GM19324 (cell line): ENCODE data around the gene KCNK3.

Source experiments
- ATAC-seq: cut with Tn5 transposase; IDR thresholded peaks from one replicate; pipeline ENCODE4 v1.9.1; 2021; ENCODE audit warnings: mild to moderate bottlenecking, moderate library complexity; ENCODE audit not compliant: unreplicated experiment, low FRiP score

Gene KCNK3

GRCh38 chr2:26724784-26725520 lies 32.4 kb downstream of the KCNK3 start:
- ATAC-seq: no peak

DNA sequence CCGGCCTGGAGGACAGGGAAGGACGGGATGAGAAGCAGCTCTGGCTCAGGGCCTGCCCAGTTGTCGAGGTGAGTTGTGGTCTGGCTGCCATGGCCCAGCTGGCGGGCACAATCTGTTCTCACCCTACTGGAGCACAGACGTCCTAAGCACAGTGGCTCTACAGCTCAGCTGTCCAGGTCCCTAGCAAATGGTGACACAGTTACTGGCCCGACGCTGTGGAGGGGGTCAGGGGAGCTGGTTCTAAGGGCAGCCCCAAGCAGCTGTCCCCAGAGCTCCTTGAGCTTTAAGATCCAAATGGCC lies 32.9 kb downstream of the KCNK3 start:
- ATAC-seq: no peak

- ATAC-seq: no peak
Observed at GRCh38 chr2:26726228-26726627, 33.7 kb downstream of the KCNK3 start.

DNA sequence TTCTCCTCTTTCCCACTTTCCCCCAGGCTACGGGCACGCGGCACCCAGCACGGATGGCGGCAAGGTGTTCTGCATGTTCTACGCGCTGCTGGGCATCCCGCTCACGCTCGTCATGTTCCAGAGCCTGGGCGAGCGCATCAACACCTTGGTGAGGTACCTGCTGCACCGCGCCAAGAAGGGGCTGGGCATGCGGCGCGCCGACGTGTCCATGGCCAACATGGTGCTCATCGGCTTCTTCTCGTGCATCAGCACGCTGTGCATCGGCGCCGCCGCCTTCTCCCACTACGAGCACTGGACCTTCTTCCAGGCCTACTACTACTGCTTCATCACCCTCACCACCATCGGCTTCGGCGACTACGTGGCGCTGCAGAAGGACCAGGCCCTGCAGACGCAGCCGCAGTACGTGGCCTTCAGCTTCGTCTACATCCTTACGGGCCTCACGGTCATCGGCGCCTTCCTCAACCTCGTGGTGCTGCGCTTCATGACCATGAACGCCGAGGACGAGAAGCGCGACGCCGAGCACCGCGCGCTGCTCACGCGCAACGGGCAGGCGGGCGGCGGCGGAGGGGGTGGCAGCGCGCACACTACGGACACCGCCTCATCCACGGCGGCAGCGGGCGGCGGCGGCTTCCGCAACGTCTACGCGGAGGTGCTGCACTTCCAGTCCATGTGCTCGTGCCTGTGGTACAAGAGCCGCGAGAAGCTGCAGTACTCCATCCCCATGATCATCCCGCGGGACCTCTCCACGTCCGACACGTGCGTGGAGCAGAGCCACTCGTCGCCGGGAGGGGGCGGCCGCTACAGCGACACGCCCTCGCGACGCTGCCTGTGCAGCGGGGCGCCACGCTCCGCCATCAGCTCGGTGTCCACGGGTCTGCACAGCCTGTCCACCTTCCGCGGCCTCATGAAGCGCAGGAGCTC lies 35.4 kb downstream of the KCNK3 start:
- ATAC-seq: no peak

DNA sequence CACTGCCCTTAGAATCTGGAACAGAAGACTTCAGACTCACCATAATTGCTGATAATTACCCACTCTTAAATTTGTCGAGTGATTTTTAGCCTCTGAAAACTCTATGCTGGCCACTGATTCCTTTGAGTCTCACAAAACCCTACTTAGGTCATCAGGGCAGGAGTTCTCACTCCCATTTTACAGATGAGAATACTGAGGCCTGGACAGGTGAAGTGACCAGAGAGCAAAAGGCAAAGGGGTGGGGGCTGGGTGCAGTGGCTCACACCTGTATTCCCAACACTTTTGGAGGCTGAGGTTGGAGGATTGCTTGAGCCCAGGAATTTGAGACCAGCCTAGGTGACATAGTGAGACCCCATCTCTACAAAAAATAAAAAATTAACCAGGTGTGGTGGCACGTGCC lies 36.8 kb downstream of the KCNK3 start:
- ATAC-seq: no peak

- no peak for ATAC-seq
Observed at GRCh38 chr2:26730549-26731344, 38.2 kb downstream of the KCNK3 start.

DNA sequence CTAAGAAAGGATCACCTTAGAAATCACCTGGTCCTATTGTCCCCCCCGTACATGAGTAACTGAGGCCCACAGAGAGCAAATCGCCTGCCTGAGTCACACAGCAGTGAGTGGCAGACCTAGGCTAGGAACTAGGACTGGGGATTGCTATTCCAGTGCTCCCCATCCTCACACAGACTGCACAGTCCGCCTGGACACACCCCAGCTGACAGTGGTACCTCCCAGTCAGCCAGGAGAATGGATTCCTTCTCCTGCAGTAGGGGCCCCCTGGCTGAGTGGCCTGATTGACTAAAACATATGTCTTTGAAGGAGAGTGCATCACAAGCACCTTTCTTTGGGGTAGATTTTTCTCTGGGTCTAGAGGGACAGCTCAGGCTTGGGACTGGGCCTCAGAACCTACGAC lies 39.2 kb downstream of the KCNK3 start:
- ATAC-seq: no peak

DNA sequence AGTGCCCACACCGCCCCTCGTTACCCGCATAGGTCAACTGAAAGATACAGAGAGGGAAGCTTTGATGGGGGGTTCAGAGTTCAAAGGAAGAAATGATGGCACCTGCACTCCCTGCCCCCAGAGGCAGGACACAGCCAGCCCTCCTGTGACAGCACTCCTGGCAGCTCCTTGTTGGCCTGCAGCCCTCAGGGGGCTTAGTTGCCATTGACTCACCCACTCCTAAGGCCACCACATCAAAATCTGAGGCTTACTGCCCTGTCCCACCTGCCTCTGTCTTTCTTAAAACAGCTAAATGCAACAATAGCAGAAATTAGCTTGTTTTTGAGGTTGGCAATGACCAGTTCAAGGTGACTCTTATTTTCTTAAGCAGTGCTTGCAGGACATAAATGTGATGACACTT lies 39.9 kb downstream of the KCNK3 start:
- no peak for ATAC-seq

DNA sequence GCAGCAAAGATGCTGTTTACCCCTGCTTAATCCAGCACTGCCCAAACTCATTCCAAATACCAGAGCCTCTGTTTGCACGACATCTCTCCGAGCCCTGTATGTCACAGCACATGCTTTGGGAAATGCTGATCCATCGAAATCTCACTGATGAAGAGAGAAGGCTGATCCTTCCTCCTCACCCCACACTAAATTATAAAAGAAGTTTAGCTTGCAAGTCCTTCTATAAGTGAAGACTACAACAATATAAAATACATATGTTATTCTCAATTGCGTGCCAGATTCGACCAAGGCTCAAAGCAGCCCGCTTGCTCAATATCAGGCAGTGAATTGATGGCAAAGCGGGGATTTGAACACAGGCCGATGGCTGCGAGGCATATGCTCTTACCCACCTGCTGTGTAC lies 40.9 kb downstream of the KCNK3 start:
- ATAC-seq: no peak

GRCh38 chr2:26735097-26735496 lies 42.6 kb downstream of the KCNK3 start:
- ATAC-seq: no peak

DNA sequence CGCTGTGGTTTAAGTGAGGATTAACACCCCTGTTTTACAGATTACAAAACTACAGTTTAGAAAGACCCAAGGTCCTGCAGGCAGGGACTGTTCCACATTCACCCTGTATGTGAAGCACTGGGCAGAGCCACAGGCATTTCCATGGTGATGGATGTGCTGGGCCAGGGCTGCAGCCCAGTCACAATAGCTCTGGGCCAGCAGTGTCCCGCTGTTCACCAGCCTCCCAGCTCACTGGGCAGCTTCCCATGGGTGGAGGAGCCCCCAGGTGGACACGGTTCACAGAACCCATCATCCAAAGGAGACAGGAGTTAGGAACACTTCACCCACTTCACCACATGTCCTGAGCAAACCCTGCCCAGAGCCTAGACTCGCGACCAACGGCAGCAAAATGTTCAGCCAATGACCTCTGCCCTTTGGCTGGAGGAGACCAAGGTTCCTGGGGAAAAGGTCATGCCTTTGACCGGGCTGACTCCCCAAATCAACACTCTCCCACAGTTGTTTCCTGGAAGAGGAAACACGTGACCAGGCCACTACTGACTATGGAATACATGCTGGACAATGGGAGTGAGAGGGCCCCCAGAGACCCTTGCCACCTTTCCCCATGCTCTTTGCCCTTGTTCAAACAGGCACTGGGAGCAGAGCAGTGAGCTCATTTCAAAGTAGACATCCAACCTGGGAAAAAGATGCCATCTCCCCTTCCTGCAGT lies 43.5 kb downstream of the KCNK3 start:
- no peak for ATAC-seq

- no peak for ATAC-seq
Observed at GRCh38 chr2:26737221-26737620, 44.7 kb downstream of the KCNK3 start.

- ATAC-seq: no peak
Observed at GRCh38 chr2:26738481-26738880, 46.0 kb downstream of the KCNK3 start.

- ATAC-seq: no peak
Observed at GRCh38 chr2:26739514-26739913, 47.0 kb downstream of the KCNK3 start.

GRCh38 chr2:26740346-26740745 lies 47.8 kb downstream of the KCNK3 start:
- ATAC-seq: no peak

DNA sequence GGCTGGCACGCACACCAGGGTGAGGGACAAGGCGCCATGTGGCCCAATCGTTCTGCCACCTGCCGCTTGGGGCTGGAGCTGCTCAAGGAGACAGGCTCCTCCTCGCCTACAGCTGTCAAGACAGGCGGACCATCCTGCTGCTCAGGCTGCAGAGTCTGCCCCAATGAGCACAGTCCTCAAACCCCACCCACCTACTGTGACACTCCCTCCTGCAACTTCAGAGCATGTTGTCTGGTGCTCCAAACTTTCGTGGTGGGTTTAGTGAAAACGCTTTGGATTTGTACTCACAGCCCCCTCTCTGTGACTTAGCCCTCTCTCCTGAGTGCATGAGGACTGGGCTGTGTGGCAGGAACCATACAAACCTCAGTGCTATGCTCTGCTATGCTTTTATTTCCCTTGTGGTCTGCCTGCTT lies 48.4 kb downstream of the KCNK3 start:
- no peak for ATAC-seq

DNA sequence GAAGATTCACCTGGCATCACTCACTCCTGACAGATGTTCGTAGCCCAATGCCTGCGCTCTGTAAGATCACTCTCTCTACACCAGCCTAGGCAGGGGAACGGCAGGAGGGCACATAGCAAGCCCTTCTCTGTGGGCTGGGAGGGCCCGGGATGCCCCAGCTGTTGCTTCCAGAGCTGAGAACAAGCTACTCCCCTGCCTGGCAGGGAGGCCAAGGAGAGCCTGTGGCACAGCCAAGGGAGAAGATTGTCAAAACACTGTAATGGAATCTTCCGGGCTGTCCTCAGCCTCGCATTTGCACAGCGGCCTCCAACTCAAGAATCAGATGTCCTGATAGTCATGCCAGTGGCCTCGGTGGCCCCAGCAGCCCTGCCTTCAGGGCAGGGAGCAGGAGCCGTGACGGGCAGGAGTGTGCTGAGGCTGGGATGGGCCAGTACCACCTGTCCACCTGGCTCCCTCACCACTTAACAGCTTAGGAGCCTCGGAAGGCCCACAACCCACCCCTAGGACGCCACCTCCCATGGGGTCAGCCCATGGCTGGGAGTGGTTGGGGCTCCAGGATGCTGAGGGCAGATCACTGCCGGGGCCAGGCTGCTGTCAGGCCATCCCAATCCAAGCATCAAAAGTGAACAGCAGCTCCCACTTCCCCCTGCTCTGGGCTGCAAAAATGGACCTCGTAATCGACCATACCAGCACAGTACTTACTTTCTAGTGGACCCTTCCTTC lies 49.7 kb downstream of the KCNK3 start:
- ATAC-seq: no peak

GRCh38 chr2:26743852-26744251 lies 51.3 kb downstream of the KCNK3 start:
- ATAC-seq: no peak

GRCh38 chr2:26744953-26745352 lies 52.4 kb downstream of the KCNK3 start:
- no peak for ATAC-seq
